ENCODE measurements around the gene ATP6V1D.
"Not testable (repeated sequence)": the region's sequence is repeated elsewhere in the genome, so short reads cannot be mapped to it uniquely, and the experiment has no call there.

Gene ATP6V1D

DNA sequence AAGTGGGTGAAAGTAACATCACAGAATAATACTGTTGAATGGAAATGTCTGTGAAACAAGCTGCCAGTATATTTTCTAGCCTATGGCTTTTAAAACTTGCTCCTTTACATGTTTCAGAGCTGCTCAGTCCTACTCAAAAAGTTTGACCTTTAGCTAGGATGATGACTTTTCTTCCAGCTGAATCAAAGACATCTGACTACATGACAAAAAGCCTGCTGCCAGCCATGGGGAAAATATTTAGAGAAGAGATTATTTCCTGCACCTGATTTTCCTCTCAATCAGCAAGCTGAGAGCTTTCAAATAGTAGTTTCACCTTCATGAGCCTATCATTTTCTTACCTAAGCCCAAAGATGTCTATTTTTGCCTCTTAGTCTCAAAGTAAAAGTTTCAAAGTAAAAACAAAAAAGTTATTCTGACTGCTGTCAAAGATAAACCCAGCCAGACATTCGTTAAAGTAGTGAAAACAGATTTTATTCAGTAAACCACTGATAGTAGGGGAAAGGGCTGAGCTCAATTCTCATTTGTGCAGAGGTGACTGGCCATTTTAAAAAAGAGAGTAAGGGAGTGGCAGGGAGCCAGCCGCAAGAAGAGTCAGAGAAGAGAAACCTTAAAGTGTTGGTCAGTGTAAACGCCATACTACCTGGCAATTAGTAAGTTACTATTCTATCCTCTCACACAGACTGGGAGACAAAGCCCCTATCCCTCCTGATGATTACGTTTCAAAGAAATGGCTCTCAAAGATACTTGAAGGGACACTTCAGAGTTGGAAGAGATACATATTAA, 2.2 kb downstream of the ATP6V1D start:
- DNase-seq (ENCODE audit: low read depth): no peak
- no peak overlapping the region for H3K4me3 ChIP-seq (ENCODE audit: low read depth, low read length)
- TF ChIP-seq, protein P1, sequence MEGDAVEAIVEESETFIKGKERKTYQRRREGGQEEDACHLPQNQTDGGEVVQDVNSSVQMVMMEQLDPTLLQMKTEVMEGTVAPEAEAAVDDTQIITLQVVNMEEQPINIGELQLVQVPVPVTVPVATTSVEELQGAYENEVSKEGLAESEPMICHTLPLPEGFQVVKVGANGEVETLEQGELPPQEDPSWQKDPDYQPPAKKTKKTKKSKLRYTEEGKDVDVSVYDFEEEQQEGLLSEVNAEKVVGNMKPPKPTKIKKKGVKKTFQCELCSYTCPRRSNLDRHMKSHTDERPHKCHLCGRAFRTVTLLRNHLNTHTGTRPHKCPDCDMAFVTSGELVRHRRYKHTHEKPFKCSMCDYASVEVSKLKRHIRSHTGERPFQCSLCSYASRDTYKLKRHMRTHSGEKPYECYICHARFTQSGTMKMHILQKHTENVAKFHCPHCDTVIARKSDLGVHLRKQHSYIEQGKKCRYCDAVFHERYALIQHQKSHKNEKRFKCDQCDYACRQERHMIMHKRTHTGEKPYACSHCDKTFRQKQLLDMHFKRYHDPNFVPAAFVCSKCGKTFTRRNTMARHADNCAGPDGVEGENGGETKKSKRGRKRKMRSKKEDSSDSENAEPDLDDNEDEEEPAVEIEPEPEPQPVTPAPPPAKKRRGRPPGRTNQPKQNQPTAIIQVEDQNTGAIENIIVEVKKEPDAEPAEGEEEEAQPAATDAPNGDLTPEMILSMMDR (IDR thresholded peaks at IDR 0.05; ENCODE audit: control insufficient read depth, extremely low read depth, insufficient read depth): no peak

- no peak overlapping the region for H3K4me3 ChIP-seq (ENCODE audit: low read depth, low read length)
- no peak for DNase-seq (ENCODE audit: low read depth)
- TF ChIP-seq, protein P1 (IDR thresholded peaks at IDR 0.05; ENCODE audit: control insufficient read depth, extremely low read depth, insufficient read depth): no peak
These were observed 7.5 kb downstream of the ATP6V1D start for GRCh38 chr14:67352055-67352454.

GRCh38 chr14:67345583-67345982, 14.0 kb downstream of the ATP6V1D start:
- TF ChIP-seq, protein P1 (IDR thresholded peaks at IDR 0.05; ENCODE audit: control insufficient read depth, extremely low read depth, insufficient read depth): no peak
- peak; percentile 87 for DNase-seq (ENCODE audit: low read depth)
- H3K4me3 ChIP-seq (ENCODE audit: low read depth, low read length): no peak overlapping the region

- TF ChIP-seq, protein P1 (IDR thresholded peaks at IDR 0.05; ENCODE audit: control insufficient read depth, extremely low read depth, insufficient read depth): no peak
- H3K4me3 ChIP-seq (ENCODE audit: low read depth, low read length): no peak overlapping the region
- DNase-seq (ENCODE audit: low read depth): no peak
These were observed 15.9 kb downstream of the ATP6V1D start for GRCh38 chr14:67343601-67344230.

DNA sequence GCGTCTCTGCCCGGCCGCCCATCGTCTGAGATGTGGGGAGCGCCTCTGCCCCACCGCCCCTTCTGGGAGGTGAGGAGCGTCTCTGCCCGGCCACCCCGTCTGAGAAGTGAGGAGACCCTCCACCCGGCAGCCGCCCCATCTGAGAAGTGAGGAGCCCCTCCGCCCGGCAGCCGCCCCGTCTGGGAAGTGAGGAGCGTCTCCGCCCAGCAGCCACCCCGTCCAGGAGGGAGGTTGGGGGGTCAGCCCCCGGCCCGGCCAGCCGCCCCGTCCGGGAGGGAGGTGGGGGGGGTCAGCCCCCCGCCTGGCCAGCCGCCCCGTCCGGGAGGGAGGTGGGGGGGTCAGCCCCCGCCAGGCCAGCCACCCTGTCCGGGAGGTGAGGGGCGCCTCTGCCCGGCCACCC, 18.4 kb downstream of the ATP6V1D start:
- H3K4me3 ChIP-seq (ENCODE audit: low read depth, low read length); DNase-seq (ENCODE audit: low read depth): not testable (repeated sequence)

DNA sequence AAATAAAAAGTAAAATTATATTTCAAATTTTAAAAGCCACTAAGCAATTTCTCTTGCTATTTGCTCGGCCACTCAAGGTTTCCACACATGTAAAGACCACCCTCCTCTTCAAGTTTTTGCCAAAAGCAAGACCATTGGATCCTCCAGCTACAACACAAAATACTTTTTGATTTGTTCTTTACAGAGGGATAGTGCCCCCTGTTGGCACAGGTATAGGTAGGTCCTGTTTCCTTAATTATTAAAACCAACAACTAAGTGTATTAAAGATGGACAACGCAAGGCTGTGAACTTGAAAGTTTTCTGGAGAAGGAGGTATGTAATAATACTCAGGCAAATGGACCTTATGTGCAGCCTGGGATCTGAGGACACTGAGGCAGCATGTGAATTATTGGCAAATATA, 23.8 kb downstream of the ATP6V1D start:
- DNase-seq (ENCODE audit: low read depth): no peak
- no peak overlapping the region for H3K4me3 ChIP-seq (ENCODE audit: low read depth, low read length)
- TF ChIP-seq, protein P1 (IDR thresholded peaks at IDR 0.05; ENCODE audit: control insufficient read depth, extremely low read depth, insufficient read depth): peak; percentile 50

DNA sequence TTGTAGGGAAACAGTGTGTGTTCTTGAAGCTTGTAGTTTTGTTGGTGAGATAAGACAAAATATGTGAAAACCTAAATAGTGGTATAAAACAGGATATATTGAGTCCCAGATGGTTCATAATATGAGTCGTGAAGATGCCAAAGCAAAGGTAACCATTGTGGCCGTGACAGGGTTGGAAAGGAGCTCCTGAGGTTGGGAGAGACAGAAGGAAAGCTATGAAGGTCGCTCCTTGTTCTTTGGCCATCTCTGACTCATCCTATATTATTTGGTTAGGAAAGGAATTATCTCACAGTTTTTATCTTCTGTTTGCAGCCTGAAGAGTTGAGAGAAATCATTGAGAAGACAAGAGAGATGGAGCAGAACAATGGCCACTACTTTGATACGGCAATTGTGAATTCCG, 27.1 kb downstream of the ATP6V1D start:
- DNase-seq (ENCODE audit: low read depth): no peak
- TF ChIP-seq, protein P1 (IDR thresholded peaks at IDR 0.05; ENCODE audit: control insufficient read depth, extremely low read depth, insufficient read depth): no peak
- no peak overlapping the region for H3K4me3 ChIP-seq (ENCODE audit: low read depth, low read length)

Data from LNCaP clone FGC (cell line).